OCI-LY7 (cell line): Measurements from ENCODE around the gene GPAT3.

Experiments
- EZH2phosphoT487 ChIP-seq: fragments of 200-600 bp; sonication (generic); IDR thresholded peaks from 2 replicates; pipeline ENCODE4 v1.6.1; 2018; ENCODE audit warnings: low read depth, borderline replicate concordance, mild to moderate bottlenecking, mixed run types, antibody characterized with exemption, low read length, moderate library complexity, mixed read lengths
- TF ChIP-seq, protein P1 (sequence below): fragments of 200-600 bp; sonication (generic); conservative IDR thresholded peaks from 2 replicates; pipeline ENCODE4 v1.5.1; 2014; ENCODE audit warnings: mild to moderate bottlenecking, antibody characterized with exemption, low read length, moderate library complexity, mixed read lengths

DNA sequence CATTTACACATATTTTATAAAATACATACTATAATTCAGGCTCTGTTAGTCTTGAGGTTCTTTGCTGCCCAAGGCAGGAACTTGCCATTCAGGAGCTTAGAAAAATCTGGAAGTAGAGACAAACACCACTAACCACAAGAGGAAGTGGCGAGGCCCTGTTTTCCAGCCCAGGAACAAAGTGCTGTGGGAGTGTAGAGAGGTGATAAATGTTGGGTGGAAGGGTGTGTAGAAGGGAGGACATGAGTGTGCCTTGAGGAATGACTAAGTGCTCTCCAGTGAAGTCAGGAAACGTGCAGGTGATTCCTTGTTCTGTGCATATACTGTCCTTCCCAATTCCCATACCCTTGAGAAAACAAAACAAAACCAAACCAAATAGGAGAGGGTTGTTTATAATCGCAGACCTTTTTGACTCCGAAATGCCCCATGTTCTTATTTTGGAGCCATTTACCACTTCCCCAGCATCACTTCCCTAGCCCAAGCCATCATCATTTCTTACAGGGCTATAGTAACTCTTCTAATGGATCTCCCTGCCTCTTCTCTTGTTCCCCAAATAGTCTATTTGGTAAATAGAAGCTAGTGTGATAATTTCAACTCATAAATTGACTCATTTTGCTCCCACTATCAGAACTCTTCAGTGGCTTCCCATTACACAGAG is 83.2 kb downstream of the GPAT3 start:
- TF ChIP-seq, protein P1, sequence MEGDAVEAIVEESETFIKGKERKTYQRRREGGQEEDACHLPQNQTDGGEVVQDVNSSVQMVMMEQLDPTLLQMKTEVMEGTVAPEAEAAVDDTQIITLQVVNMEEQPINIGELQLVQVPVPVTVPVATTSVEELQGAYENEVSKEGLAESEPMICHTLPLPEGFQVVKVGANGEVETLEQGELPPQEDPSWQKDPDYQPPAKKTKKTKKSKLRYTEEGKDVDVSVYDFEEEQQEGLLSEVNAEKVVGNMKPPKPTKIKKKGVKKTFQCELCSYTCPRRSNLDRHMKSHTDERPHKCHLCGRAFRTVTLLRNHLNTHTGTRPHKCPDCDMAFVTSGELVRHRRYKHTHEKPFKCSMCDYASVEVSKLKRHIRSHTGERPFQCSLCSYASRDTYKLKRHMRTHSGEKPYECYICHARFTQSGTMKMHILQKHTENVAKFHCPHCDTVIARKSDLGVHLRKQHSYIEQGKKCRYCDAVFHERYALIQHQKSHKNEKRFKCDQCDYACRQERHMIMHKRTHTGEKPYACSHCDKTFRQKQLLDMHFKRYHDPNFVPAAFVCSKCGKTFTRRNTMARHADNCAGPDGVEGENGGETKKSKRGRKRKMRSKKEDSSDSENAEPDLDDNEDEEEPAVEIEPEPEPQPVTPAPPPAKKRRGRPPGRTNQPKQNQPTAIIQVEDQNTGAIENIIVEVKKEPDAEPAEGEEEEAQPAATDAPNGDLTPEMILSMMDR, result no peak
- TF ChIP-seq EZH2phosphoT487, result no peak
